ENCODE measurements around the gene ZBTB7B. TPM values are rescaled to one million over a fixed set of nuclear protein-coding genes. Genes with fewer than 3 reads are reported as not detected.

ZBTB7B gene
- total RNA-seq, 1 donor from 2014 or later, result 36.5 TPM

DNA sequence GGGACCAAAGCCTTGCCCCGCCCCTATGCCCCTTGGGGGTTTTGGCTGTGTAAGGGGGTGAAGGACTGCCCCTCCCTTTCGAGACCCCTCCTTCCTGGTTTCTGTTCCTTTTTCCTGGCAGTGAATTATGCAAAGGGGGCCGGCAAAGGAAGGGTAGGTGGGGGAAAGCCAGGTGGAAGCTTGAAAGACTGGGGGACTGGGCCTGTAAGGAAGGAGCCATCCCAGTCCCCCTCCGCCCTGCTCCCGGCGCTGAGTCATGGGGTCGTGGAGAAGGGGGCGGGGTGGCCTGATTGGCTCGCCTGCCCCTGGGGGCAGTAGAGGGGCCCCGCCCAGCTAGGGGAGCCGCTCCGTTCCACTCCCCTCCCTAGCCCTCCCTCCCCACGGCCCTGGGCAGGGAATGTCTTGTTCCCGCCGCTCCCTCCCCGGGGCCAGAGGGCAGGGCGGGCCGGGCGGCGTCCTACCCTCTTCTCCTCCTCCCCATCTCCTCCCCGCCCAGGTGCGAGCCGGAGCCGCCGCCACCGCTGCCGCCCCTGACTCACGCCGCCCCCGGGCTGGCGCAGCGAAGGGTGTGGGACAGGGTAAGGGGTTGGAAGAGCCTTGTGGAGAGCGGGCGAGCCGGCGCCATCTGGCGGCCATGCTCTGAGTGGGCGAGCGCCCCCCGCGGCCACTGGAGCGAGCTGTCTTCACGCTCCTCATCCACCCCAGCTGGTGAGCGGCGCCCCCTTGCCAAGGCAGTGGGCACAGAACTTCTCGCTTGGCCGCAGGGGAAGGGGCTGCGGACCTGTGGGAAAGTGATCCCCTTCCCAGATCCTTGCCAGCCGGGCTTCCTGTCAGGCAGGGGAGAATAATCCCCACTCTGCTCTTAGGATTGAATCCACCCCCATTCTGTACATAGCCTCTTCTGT, 14.7 kb downstream of the ZBTB7B start:
- DNase-seq (ENCODE audit: low read depth), result peak; percentile 85

DNA sequence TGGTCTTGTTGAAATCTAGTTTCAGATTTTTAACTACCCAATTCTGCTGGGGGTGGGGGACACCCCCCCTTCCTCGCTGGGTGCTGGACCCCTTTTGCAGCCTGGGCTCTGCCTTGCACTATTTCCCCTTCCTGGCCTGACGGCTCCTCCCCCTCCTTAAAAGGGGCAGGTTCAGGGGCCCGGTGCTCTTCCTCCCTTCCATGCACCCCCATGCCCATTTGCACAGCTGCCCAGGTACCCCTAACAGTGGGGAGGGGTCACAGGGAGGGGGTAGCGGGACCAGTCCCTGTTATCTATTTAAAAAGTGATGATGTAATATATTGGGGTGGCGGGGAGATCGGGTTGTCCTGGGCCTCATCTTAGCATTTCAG, 15.3 kb downstream of the ZBTB7B start:
- DNase-seq (ENCODE audit: low read depth), result no peak

DNA sequence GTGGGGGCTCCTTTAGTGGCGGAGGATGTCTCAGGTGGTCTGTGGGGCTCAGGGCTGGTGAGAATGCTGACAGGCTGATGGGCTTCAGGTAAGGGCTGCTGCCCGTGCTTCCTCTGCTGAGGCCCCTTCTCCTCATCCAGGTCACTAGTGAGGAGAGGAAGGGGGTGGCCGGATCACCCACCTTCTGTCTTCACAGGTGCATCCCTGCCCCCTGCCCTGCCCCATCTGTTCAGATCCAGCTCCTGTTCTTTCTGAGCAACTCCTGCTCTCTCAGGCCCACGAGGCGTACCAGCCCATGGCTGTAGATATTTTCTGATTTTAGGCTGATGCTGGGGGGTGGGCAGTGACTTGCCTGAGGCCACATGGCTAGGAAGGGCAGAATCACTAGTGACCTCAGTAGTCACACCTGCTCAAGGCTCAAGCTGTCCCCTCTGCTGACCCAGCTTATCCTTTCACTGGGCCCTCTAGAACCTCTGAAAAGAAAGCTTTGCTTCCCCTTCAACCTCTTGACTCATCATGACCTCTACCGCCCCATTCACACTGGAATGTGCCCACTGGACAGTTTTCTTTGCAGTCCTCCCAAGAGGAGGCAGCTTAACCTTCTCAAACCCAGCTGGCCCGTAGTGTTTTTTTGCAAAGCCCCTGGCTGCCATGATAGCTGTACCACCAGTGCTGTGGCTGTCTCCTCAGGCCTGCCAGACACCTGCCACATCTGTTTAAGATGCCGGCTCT, 16.2 kb downstream of the ZBTB7B start:
- DNase-seq (ENCODE audit: low read depth), result no peak

DNA sequence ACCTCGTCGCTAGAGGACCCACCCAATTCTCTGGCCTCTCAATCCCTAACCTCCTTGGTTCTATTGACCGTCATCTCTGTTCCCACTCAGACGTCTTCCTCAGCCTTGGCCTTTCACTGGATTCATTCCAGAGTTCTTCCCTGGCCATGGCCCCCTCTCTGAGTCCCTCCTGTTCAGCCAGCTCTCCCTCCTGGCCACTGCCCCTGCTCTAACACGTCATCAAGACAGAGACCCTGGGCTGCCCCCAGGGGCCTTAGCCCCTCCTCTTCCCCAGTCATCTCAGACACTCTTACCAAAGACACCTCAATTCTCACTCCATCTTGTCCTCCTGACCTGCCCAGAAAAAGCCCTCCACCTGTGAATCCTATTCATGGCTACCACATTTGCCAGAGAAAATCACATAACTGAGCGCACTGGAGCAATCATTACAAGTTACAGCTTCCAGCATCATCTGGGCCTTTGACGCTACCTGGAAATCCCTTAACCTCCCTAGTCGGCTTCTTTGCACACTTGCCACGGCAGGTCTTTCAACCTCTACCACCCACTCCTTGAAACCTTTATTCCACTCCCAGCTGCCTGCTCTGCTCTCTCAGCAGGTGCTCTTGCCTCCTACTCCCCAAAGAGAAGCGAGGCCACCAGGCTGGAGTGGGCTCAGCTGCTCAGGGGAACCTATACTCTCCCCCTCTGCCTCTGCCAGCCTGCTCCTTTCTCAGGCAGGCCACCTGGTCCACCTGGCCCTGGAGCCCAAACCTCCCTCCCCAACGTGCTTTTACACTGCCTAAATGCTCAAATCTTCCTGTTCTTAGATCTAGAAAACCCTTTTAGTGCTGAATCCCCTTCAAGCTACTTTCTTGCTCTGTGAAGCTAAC, 17.0 kb downstream of the ZBTB7B start:
- no peak for DNase-seq (ENCODE audit: low read depth)

DNA sequence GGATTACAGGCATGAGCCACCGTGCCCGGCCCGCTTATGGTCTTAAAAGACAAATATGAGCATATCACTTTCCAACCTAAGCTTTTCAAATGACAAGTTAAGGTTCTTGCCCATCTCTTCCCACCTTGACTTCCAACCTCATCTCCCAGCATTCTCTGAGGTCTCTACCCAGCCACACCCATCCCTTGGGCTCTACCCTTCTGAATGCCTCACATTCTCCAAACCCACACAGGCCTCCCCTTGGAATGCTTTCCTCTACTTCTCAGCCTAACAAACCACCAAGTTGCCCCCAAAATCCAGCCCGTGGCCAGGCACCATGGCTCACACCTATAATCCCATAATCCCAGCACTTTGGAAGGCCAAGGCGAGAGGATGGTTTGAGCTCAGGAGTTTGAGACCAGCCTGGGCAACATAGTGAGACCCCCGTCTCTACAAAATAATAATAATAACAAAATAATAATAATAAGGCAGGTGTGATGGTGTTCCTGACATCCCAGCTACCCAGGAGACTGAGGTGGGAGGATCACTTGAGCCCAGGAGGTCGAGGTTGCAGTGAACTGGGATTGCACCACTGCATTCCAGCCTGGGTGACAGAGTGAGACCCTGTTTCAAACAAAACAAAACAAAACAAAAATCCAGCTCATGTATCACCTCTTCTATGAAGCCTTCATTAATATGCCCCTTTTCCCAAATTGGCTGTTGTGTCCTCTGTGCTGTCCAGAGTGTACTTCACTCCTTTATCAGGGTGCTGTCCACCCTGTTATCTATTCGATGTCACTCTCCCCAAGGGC, 19.7 kb downstream of the ZBTB7B start:
- DNase-seq (ENCODE audit: low read depth), result no peak

DNA sequence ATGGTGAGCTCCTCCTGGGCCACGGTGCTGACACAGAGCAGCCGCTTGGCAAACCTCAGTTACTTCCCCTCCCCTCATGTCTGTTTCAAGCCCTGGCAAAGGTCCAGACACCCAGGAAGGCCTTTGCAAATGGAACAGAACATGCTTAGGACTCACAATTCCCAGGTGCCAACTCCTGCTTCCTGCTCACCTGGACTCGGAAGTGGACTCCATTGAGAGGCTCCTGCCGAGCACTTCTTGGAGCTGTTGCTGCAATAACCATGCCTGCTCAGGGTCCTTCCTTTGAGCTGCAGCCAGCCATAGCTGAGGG, 20.3 kb downstream of the ZBTB7B start:
- no peak for DNase-seq (ENCODE audit: low read depth)

DNA sequence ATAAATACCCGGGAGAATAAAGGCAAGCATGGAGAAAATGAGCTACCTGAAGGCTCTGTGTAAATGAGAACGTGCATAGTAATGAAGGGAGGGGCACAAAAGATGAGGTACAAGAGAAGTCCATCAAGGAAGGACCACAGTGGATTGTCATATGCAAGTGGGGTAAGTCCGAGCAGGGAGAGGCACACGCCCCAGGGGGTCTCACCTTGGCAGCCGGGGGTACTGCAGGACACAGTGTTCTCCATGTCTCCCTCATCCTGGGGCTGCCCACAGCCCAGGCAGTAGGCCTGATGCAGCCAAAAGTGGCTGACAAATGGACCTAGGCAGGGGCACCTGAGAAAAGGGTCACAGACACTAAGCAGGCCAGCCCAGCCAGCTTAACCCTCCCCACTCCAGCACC, 21.0 kb downstream of the ZBTB7B start:
- DNase-seq (ENCODE audit: low read depth), result no peak

DNA sequence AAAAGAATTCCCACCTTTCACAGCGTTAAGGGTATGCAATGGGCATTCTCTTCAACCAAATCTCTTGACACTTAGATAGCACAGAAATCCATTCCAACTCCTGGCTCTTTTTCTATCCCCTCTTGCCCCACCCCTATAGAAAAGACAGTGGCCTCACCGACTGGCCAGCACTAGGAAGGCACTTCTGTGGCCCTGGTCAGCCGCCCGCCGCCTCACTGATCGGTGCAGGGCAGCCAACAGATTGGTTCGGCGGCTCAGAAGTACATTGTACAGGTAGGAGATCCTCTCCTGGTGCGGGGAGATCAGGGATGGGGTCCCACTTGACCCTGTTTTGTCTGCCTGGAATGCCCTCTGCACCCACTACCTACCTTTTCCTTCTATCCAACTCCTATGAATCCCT, 21.7 kb downstream of the ZBTB7B start:
- DNase-seq (ENCODE audit: low read depth), result no peak

DNA sequence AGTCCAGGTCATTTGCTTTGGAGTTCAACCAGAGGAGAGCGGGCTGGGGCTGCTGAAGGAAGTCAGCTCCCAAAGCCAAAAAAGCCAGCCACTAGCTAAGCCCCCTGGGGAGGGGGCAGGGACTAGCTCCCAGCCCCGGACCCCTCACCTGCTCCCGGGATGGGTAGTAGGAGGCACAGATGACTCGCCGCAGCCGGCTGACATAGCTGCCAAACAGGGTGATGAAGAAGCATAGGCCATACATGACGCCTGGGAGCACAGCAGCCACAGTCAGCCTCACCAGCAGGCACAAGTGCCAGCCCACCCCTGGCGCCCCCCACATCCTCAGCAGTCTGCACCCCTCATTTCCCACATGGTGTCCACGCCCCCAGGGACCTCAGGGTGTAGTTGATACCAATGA, 23.6 kb downstream of the ZBTB7B start:
- DNase-seq (ENCODE audit: low read depth), result no peak

DNA sequence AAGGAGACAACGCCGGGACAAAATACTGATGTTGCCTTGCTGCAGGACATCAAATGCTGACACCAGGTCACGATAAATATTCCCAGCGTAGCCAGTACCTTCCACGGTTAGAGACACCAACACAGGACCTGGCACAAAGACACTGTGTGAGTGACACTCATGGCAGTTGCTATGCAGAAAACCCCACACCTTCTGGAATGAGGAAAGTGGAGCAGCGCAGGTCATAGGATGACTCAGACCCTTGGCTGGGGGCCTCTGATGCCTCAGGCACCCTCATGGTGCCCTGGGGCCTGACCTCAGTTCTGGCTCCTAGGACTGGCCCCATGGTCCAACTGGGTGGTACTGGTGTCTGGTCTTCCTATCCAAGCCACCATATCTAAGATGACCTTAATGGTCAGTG, 24.0 kb downstream of the ZBTB7B start:
- peak; percentile 51 for DNase-seq (ENCODE audit: low read depth)

DNA sequence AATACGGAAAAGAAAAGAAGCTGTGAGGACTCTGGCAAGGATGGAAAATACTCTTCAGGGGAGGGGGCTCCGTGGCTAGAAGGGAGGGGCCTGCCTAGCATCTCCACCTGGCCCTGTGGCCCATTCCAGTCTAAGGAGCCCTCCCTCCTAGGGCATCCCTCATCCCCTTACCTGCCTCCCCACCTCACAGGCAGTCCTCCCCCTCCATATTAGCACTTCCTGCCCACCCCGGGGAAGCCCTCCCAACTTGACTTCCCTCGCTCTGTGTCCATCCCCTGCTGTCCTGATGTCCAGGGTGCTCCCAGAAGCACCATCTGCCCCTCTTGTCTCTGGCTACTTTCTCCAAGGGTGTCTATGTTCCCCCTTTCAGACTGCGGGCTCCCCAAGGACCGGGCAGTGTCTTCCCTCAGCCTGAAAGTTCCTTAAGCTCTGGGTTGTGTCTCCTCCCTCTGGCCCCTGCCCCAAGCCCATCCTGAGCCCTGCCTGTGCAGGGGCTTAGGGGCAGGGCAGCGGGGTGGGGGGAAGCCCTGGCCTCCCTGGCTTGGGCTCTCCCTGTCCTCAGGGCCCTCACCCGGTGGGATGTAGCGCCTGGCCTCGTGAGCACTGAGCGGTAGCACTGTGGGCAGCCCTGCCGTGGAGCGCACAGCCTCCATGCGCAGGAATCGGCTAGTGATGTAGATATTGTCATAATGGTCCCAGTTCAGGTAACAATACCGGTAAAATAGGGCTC, 27.1 kb downstream of the ZBTB7B start:
- no peak for DNase-seq (ENCODE audit: low read depth)

DNA sequence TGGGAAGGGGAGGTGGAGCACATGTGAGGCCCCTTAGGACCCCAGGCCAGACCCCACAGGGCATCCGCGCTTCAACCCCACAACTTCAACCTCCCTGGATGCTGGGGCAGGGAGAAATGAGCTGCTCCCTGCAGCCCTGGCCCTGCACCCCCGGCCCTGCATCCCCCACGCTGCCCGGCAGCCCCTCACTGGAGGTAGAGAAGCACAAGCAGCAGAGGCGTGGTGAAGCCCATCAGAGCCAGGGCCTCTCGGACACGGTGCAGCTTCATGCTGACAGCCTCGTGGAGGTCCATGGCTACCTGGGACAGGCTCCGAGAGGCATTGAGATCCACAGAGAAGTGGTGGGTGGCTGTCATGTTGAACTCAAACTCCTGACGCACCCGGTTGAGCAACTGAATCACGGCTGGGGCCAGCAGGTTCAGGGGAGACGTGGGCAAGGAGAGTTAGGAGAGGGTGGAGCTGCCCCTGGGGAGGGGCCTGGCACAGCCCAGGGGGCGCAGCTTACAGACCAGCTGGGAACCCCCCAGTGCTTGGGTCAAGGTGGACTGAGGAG, 27.7 kb downstream of the ZBTB7B start:
- no peak for DNase-seq (ENCODE audit: low read depth)

DNA sequence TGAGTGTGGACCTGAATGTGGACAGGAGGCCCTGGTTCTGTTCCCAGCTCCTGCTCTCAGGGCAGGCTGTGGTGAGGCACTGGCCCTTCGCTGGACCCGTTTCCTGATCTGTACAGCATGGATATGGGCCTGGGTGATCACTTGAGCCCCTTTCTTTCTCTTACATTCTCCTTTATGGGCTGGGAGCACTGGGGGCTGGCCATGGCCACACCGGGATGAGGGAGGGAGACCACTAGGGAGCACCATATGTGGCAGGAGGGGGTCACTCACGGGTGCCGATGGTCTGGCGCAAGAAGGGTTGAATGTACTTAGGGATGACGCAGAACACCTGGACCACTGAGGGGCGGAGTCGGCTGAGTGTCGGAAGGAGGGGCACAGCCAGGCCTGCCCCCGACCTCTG, 28.3 kb downstream of the ZBTB7B start:
- no peak for DNase-seq (ENCODE audit: low read depth)

DNA sequence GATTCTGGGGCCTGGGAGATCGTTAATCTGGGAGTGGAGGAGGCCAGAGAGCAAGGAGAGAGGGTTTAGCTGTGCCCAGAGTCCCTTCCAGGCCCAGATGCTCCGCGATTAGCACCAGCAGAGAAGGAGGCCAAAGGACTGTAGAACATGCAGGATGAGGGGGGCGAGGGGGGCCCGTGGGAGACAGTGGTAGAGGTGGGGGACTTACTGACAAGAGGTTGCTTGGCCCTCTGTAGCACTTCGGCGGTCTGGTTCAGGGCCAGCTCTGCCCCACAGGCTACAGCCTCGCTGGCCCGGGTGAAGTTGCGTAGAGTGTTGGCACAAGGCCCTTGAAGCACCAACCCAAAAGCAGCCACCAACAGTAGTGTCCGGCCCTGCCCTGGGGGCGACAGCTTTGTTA, 30.3 kb downstream of the ZBTB7B start:
- DNase-seq (ENCODE audit: low read depth), result no peak

DNA sequence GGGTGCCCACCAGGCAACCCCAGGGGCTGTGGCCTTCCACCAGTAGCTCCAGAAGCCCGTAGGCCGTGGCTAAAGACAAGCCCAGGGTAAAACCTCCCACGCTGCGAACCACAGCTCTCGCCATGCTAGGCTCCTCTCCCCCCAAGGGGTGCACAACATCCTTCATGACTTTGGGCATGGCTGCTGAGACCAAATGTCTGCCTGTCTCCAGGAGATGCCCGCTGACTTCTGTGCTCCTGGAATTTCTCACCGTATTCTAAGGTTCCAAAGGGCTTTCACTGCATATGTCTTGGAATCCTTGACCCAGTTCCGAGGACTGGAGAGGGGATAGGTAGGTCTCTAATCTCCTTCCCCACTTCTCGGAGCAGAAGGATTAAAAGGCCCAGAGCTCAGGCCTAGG, 30.9 kb downstream of the ZBTB7B start, which contains the start of the genes DCST1 and DCST2:
Gene DCST1, plus strand, starts transcription at position 301 of the 400 bp plus-strand sequence. CDS start 213 bp downstream, outside the sequence.
Gene DCST2, minus strand, starts transcription at position 258 of the 400 bp plus-strand sequence. Its CDS starts 80 bp downstream, at position 178.
- no peak for DNase-seq (ENCODE audit: low read depth)

DNA sequence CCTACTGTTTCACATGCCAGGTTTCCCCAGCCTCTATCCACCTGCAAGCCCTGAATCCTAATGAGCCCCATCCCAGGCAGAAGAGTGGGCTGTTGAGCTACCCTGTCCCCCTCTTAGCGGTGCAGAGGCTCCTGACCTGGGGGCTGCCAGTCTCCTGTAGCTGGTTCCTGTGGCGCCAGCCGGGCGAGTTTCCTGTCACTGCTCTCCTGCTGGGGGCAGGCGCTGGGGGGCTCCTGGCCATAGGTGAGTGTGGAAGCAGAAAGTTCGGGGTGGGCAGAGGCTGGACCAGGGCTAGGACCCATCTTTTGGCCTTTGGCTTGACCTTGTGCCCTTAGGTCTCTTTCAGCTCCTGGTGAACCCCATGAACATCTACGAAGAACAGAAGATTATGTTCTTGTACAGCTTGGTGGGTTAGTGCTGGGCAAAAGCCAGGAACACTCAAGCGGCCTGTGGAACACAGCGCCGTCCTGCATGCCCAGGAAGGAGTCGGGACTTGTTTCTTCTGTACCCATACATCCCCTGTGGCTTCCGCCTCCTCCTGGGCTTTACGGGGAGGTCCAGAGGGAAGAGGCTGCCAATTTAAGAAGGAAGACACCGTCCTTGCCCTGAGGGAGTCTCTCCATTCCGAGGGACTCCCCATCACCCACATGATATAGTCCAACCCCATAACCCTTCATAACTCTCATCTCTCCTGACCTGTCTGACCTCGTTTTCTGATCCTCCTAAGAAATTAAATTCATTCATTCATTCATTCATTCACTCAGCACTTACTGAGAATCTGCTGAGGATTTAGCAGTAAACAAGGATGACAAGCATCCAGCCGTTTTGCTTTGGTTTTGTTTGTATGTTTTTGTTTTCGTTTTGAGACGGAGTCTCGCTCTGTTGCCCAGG, 32.0 kb downstream of the ZBTB7B start:
- DNase-seq (ENCODE audit: low read depth), result no peak

DNA sequence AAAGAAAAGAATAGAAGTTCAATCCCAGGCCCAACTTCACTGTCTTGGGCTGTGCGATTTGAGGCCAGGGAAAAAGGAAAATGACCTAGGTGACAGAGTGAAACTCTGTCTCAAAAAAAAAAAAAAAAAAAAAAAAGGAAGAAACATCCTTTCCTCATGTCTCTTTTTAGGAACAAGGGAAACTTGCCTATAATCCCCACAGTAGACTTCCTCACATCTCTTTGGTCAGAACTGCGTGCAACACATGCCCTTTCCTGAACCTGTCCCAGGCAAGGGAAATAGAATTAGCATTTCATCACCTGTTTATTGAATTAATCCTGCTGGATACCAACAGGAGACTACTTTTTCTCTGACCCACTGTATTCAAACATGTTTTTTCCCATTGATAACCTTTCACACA, 33.3 kb downstream of the ZBTB7B start:
- no peak for DNase-seq (ENCODE audit: low read depth)

DNA sequence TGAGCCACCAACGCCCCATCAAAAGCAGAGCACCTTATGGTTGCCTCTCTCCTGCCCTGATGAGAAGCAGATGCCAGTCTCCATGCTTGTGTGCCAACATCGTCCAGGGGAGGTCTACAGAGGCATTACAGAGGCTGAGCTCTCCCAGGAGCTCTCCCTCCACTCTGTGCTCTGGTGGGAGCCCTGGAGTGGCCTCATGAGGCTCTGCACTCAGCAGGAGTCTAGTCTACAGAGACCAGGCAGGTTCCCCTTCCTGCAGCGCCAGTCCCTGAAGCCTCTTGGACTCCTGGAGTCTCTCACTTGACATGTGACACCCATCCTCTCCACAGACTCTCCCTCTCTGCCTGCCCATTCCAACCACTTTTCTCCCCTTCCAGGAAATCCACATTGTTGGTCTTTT, 34.4 kb downstream of the ZBTB7B start:
- no peak for DNase-seq (ENCODE audit: low read depth)

DNA sequence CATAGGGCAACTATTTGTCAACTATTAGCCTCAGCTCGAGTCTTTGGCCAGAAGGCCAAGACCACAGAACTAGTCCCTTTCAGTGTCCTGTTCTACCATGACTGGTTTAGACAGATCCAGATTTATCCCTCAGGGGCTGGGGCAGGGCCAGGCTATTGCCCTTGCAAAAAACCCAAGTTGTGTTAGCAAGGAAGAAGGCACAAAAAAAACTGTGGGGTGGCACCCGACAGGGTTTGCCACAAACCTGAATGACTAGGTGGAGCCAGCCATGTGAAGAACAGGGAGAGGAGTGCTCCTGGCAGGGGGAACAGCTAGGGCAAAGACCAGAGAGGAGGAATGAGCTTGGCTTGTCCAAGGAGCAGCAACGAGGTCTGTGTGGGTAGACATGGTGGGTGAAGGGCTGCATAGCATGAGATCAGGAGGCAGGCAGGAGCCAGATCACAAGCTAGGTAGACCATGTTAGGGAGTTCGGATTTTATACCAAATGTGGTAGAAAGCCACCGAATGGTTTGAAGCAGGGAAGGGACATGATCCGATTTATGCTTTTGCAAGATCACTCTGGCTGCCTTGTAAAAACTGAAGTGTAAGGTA, 35.3 kb downstream of the ZBTB7B start:
- DNase-seq (ENCODE audit: low read depth), result no peak

Measured in renal cortical epithelial cell (primary cell).